PC-9 (cell line): ENCODE data around the gene MAMLD1. TPM values are rescaled to one million over a fixed set of nuclear protein-coding genes. Genes with fewer than 3 reads are reported as not detected.

Source experiments
- BruUV-seq: library from RNA; stranded (reverse); fragments of 400-500 nt; replicated peaks from 2 replicates; lab custom pipeline; 2021; lab: Mats Ljungman, UMichigan
- CTCF ChIA-PET: fragments of 300-600 bp; sonication (Branson Sonifier 250); formaldehyde crosslinking; loops from one replicate; lab custom pipeline; 2022; ENCODE audit warnings: antibody characterized with exemption; lab: Charles Lee
- POLR2A ChIA-PET: fragments of 300-600 bp; sonication (Branson Sonifier 250); formaldehyde crosslinking; loops from one replicate; lab custom pipeline; 2022; ENCODE audit warnings: antibody characterized with exemption; ENCODE audit not compliant: unreplicated experiment; lab: Charles Lee
- DNase-seq, 2 experiments: peaks; one replicate each; pipeline versions ENCODE4 v3.0.0 to v3.0.0-alpha.2; 2015 to 2022; ENCODE audit warnings: mixed read lengths in 1 of 2
- H2AFZ ChIP-seq: fragments of 200-600 bp; sonication (generic); 2 replicates; pipeline ENCODE4 v1.8.1; 2017; ENCODE audit warnings: antibody characterized with exemption
- H3F3A ChIP-seq: fragments of 200-600 bp; sonication (generic); 2 replicates; pipeline ENCODE4 v1.8.1; 2017; ENCODE audit warnings: antibody characterized with exemption, mild to moderate bottlenecking, low read depth; ENCODE audit not compliant: insufficient read depth
- H3K27ac ChIP-seq: fragments of 200-600 bp; sonication (generic); 2 replicates; pipeline ENCODE4 v1.6.1; 2016; ENCODE audit warnings: mixed run types
- H3K27me3 ChIP-seq: fragments of 200-600 bp; sonication (generic); 2 replicates; pipeline ENCODE4 v1.6.1; 2016; ENCODE audit warnings: low read depth, mixed run types; ENCODE audit not compliant: insufficient read depth
- H3K36me3 ChIP-seq: fragments of 200-600 bp; sonication (generic); 2 replicates; pipeline ENCODE4 v1.6.1; 2016; ENCODE audit warnings: low read depth, mixed run types
- H3K4me1 ChIP-seq: fragments of 200-600 bp; sonication (generic); replicated peaks from 2 replicates; pipeline ENCODE4 v1.6.1; 2016; ENCODE audit warnings: mixed run types; ENCODE audit not compliant: insufficient read depth
- H3K4me2 ChIP-seq: fragments of 200-600 bp; sonication (generic); 2 replicates; pipeline ENCODE4 v1.6.1; 2017; ENCODE audit warnings: mixed run types
- H3K4me3 ChIP-seq: fragments of 200-600 bp; sonication (generic); 2 replicates; pipeline ENCODE4 v1.6.1; 2016; ENCODE audit warnings: mixed run types
- H3K79me2 ChIP-seq: fragments of 200-600 bp; sonication (generic); 2 replicates; pipeline ENCODE4 v1.6.1; 2017; ENCODE audit warnings: low read depth, mixed run types
- H3K9me2 ChIP-seq: fragments of 200-600 bp; sonication (generic); 2 replicates; pipeline ENCODE4 v1.8.1; 2017; ENCODE audit warnings: mild to moderate bottlenecking; ENCODE audit not compliant: insufficient read depth
- H3K9me3 ChIP-seq: fragments of 200-600 bp; sonication (generic); 2 replicates; pipeline ENCODE4 v1.8.1; 2016; ENCODE audit warnings: low read depth; ENCODE audit not compliant: insufficient read depth
- H4K20me1 ChIP-seq: fragments of 200-600 bp; sonication (generic); 2 replicates; pipeline ENCODE4 v1.8.1; 2017; ENCODE audit not compliant: insufficient read depth
- CTCF ChIP-seq: fragments of 200-600 bp; sonication (generic); conservative IDR thresholded peaks from 2 replicates; pipeline ENCODE4 v1.6.1; 2017; ENCODE audit warnings: mixed run types, antibody characterized with exemption, mild to moderate bottlenecking, moderate library complexity
- EZH2 ChIP-seq: fragments of 200-600 bp; sonication (generic); IDR thresholded peaks from 2 replicates; pipeline ENCODE4 v1.8.0; 2017; ENCODE audit warnings: antibody characterized with exemption, low read depth
- intact Hi-C: fragments of 100-400 bp; cut with micrococcal nuclease; formaldehyde crosslinking; loops from one replicate; pipeline ENCODE4 v1.10.0; 2022; ENCODE audit not compliant: unreplicated experiment
- total RNA-seq: library from RNA; stranded (reverse); gene quantifications from 2 replicates; pipeline ENCODE4 v1.2.3, GENCODE V29; 2021

MAMLD1 gene
- total RNA-seq, 1 experiment from 2014 or later: 2.5 TPM

- BruUV-seq: no TSS peak
- H3K4me1 ChIP-seq: no peaks in the 10 kb centered on the region
- H3K4me3 ChIP-seq: no peak overlapping the region
- TF ChIP-seq EZH2 (no peak), CTCF (no peak)
- CTCF ChIA-PET: no interaction called here
- H3K27me3 ChIP-seq: no peaks in the 10 kb centered on the region
- no peaks in the 10 kb centered on the region for H3K79me2 ChIP-seq
- no peaks in the 10 kb centered on the region for H4K20me1 ChIP-seq
- intact Hi-C loops: no loop called here
- no peaks in the 10 kb centered on the region for H3K36me3 ChIP-seq
- H2AFZ ChIP-seq: no peak overlapping the region
- no peaks in the 10 kb centered on the region for H3K9me3 ChIP-seq
- peaks cover 5% of the 10 kb centered on the region; the same call in 1 of the 2 replicates for H3F3A ChIP-seq
- POLR2A ChIA-PET: interaction anchor here (0.7 kb wide), 1 partner anchor 40 kb away, joined by 3 read pairs; no protein-coding TSS in a partner anchor
- no peak overlapping the region for H3K4me2 ChIP-seq
- H3K27ac ChIP-seq: no peak overlapping the region
- H3K9me2 ChIP-seq: no peaks in the 10 kb centered on the region
- no peak for DNase-seq
These were observed 7.6 kb downstream of the MAMLD1 start for GRCh38 chrX:150370589-150371312.

GRCh38 chrX:150371877-150372276, 8.8 kb downstream of the MAMLD1 start:
- POLR2A ChIA-PET: no interaction called here
- Histone ChIP-seq H3K4me2 (no peak overlapping the region), H3K79me2 (no peaks in the 10 kb centered on the region), H3K9me3 (no peaks in the 10 kb centered on the region), H2AFZ (no peak overlapping the region), H3K27me3 (no peaks in the 10 kb centered on the region), H3K27ac (no peak overlapping the region), H3F3A (no peaks in the 10 kb centered on the region), H3K4me3 (no peak overlapping the region), H3K9me2 (no peaks in the 10 kb centered on the region), H3K36me3 (no peaks in the 10 kb centered on the region), H4K20me1 (no peaks in the 10 kb centered on the region), H3K4me1 (no peaks in the 10 kb centered on the region)
- TF ChIP-seq CTCF (no peak), EZH2 (no peak)
- CTCF ChIA-PET: no interaction called here
- intact Hi-C loops: no loop called here
- no TSS peak for BruUV-seq
- DNase-seq: no peak

- intact Hi-C loops: no loop called here
These were observed 9.2 kb downstream of the MAMLD1 start for GRCh38 chrX:150372280-150372679.

More at GRCh38 chrX:150372280-150372679, 9.2 kb downstream of the MAMLD1 start:
- ChIA-PET POLR2A (no interaction called here), CTCF (no interaction called here)
- Histone ChIP-seq H2AFZ (no peak overlapping the region), H3K79me2 (no peaks in the 10 kb centered on the region), H3K9me3 (no peaks in the 10 kb centered on the region), H3K36me3 (no peaks in the 10 kb centered on the region), H3K4me1 (no peaks in the 10 kb centered on the region), H3K4me3 (no peak overlapping the region), H4K20me1 (no peaks in the 10 kb centered on the region), H3K27ac (no peak overlapping the region), H3K4me2 (no peak overlapping the region), H3F3A (no peaks in the 10 kb centered on the region), H3K9me2 (no peaks in the 10 kb centered on the region), H3K27me3 (no peaks in the 10 kb centered on the region)
- DNase-seq: no peak
- TF ChIP-seq EZH2 (no peak), CTCF (no peak)
- no TSS peak for BruUV-seq
